ENCODE results near the gene HERC5.

Gene HERC5

DNA sequence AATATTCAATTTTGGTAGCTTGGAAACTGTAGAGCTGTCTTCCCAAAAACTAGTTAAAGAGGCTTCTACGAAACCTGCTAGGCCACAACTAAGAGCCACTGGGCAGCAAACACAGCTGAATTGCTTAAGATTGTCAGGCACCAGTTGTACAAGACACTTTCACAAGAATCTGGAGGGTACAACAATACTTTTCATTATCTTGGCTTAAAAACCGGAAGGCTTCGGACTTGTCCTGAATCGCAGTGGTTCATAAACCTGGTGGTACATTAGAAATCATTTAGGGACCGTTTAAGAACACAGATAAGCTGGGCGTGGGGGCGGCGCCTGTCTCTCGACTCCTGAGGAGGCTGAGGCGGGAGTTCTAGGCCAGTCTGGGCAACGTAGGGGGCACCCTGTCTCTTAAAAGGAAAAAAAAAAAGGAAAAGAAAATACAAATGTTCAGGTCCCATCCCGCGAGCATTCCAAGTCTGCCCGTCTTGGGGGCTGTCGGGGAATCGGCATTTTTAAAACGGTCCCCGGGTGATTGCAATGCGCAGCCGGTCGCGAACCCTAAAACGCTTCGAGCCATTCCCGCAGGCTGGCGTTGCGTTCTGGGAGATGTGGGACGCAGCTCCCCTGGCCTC is 65.9 kb downstream of the HERC5 start:
- peak; percentile 49 for DNase-seq (ENCODE audit: low read depth)

DNA sequence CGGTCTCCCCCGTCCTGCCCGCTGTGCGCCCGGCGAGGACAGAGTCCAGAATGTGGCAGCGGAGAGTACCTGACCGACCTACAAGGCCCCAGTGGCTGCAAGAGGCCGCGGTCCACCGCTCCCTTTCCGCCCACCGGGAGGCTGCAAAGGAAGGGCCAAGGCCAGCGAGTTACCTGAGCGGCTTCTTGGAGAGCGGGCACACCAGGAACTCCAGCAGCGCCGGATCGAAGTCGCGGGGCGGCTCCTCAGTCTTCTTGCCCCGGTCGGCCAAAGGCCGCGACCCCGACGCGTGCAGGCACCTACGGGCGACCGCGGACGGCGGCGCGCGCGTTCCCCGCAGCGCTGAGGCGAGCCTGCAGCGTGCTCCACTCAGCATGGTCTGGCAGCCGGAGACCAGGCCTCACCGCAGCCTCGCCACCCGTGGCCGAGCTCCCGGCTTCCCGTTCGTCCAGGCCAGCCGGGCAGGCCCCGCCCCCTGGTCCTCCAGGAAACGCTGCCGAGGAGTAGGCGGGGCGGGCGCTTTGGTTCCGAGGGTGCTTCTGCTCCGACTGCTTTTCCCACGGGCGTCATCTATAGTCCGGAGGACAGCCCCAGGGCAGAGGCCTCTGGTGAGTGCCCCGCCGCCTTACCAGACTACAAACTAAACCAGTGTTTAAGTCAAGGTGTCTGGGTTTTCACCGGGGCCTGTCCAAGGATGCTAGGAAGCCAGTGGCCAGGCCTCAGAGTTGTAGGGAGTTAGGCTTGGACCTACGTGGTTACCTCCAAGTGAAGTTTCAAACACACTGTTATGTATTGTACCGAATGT is 66.6 kb downstream of the HERC5 start, which contains the start of gene PYURF:
PYURF (minus strand) TSS at position 452 of the 805 bp plus-strand sequence; CDS start at position 376, 76 bp downstream.
- peak; percentile 92 for DNase-seq (ENCODE audit: low read depth)

DNA sequence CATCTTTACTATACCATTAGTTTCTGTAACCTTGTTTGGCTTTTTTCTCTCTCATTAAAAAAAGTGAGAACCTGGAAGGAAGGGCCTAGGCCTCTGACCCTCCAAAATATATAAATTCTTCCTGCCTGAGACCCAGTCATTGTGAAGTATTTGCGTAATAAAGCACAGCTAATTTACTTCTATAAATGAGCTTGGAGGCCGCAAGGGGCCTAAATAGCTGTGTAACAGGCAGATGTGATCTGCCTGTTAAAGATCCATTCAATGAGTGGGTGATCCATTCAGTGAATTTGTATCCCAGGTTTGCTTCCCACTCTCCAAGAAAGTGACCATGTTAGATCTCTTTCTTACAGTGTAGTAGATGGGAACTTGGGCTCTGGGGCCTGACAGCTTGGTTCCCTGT is 67.3 kb downstream of the HERC5 start:
- DNase-seq (ENCODE audit: low read depth) = peak; percentile 4

DNA sequence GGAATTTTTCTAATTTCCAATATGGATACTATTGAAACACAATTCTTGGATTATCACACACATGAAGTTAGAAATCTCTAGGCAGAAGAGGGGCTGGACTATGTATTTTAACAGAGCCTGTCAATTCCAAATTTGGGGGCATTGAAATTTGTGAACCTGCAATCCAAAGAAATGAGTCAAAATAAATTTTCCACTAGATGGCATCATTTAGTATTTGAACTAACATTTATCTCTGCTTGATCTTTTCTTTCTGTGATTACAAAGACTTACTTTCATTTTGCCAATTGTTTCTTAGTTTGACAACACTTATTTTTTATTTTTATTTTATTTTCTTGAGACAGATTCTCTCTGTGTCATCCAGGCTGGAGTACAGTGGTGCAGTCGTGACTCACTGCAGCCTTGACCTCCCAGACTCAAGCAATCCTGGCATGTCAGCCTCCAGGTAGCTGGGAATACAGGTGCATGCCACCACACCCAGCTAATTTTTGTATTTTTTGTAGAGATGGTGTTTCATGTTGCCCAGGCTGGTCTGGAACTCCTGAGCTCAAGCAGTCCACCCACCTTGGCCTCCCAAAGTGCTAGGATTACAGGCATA is 69.4 kb downstream of the HERC5 start:
- no peak for DNase-seq (ENCODE audit: low read depth)

DNA sequence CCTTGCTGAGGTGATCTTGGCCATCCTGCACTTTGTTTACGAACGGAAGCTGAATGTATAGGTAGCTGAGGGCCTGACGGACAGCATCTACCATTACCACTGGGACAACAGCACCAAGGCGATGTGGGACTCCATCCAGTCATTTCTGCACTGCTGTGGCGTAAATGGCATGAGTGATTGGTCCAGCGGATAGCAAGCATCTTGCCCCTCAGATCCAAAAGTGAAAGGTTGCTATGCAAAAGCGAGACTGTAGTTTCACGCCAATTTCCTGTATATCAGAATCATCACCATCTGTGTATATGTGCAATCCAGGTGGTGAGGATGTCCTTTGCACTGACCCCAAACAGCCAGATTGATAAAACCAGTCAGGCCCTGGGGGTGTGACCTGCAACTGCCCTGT is 70.9 kb downstream of the HERC5 start:
- DNase-seq (ENCODE audit: low read depth) = no peak

DNA sequence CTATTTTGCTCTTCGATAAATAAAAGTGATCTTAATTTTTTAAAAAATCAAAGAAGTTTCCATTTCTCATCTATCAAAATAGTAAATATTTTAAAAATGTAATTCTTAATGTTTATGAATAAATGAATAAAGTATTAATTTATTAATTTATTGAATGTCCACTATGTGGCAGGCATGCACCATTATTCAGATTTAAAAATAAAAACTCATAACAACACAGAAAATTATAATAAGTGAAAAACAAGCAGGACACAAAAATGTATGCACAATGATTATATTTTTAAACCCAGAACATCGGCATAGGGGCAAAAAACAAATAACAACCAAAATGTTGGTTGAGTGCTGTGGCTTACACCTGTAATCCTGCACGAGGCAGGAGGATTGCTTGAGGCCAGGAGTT is 71.9 kb downstream of the HERC5 start:
- no peak for DNase-seq (ENCODE audit: low read depth)

DNA sequence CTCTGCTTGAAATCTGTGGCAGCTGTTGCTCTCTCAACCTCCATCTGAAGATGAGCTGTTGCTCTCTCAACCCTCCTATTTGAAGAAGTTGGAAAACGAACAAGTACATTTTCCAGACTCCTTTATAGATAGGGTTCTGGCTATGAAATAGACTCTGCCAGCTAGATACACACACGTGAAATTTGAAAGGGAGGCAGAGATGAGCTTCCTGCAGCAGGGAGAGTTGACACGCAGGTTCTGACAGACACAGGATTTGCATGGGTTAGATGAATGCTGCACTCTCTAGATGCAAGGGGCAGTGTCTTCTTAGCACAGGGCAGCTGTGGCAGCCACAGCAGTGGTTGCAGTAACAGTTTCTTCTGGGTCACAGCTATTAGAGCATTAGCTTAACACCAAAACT is 74.6 kb downstream of the HERC5 start:
- DNase-seq (ENCODE audit: low read depth) = no peak

DNA sequence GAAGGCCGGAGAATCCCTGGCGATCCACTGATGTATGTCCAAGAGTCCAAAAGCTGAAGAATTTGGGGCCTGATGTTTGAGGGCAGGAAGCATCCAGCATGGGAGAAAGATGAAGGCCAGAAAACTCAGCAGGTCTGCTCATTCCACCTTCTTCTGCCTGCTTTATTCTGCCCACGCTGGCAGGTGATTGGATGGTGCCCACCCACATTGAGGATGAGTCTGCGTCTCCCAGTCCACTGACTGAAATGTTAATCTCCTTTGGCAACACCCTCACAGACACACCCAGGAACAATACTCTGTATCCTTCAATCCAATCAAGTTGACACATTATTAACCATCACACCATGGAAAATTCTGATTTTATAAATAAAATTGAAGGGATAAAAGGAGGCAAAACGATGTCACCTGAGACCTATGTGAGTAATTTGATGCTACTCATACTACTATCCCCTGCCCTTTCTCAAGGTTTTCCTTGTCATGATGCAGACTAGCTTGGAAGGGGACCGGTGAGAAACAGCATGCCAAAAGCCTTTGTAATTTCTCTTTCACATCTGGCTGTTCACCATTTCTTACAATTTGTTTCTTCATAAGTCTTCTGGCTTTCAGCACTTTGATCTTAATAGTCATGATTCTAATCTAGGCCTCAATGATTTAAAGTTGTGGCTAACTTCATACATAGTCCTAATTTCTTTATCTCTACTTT is 76.3 kb downstream of the HERC5 start:
- peak; percentile 28 for DNase-seq (ENCODE audit: low read depth)

DNA sequence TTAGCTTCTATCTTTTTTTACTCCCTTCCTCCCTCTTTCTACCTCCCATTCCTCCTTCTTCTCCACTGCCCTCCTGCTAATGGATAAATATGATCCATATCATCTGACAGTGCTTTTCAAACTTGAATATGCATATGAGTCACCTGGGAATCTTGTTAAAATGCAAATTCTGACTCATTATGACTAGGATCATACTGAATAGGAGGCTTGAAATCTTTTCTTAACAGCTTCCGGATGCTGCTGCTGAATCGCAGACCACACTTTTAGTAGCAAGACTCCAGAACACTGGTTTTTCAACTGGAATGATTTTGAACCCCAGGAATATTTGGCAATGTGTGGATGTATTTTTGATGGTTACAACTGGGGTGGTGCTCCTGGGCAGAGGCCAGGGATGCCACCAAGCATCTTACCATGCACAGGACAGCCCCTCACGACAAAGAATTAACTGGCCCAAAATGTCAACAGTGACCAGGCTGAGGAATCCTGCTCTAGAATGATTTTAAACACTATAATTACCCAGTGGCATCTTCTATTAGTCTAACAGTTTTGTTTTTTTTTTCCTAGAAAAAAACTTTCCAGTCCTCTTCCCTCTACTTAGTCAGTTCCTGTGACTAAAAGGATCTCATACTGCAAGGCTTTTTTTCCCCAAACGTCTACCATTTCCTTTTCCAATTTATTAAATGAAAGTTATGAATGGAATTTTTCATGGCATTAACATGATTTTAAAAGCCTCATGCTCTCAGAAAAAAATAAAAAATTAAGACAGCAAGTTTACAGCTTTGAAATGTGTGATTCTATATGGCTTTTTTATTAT is 77.2 kb downstream of the HERC5 start:
- DNase-seq (ENCODE audit: low read depth) = peak; percentile 58

DNA sequence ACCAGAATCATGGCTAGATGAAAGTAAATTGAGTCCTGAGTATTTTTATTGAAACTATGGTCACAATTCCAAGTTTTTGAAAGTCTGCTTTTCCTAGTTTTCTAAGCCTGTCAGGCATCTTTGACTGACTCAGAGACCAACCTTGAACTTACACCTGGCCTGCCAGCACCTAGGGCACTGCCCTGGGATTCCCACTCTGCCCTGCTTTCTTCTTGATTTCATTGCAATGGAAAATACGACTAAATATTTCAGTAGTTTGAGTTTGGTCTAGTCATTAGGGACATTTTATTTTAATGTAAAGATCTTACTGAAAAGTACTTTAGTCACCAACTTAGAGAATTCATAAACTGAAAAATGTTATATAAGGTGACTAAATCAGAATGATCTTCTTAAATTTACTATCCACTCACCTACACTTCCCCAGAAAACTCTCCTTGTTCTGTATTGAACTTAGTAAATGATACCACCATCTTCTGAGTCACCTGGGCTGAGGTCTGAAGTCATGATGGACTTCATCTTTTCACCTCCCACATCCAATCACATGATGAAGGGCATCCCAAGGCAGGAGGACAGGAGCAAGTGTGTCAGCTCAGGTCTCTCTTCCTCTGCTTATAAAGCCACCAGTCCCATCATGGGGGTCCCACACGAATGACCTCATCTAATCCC is 78.3 kb downstream of the HERC5 start:
- DNase-seq (ENCODE audit: low read depth) = no peak

DNA sequence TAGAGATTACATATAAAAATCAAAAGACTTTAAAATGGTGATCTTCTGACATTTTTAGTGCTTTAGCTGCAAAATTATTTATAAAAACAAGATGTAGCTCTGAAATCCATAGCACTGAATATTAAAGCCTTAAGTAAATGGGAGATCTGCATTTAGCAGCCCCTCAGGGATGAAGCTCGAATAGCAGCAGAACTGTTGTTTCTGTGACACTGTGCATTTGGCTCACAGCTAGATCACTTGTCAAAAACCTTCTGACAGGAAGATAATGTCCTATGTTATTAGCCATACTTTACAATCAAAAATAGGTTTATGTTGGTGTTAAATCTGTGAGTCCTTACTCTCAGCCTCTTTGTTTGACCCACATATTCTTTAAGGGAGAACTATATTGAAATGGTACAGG is 80.8 kb downstream of the HERC5 start:
- DNase-seq (ENCODE audit: low read depth) = no peak

DNA sequence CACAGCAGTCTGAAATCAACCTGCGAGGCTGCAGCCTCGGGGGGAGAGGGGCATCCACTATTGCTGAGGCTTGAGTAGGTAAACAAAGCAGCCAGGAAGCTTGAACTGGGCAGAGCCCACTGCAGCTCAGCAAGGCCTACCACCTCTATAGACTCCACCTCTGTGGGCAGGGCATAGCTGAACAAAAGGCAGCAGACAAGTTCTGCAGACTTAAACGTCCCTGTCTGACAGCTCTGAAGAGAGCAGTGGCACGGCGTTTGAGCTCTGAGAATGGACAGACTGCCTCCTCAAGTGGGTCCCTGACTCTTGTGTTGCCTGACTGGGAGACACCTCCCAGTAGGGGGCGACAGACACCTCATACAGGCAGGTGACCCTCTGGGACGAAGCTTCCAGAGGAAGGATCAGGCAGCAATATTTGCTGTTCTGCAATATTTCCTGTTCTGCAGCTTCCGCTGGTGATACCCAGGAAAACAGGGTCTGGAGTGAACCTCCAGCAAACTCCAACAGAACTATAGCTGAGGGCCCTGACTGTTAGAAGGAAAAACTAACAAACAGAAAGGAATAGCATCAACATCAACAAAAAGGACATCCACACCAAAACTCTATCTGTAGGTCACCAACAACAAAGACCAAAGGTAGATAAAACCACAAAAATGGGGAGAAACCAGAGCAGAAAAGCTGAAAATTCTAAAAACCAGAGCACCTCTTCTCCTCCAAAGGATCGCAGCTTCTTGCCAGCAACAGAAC is 82.6 kb downstream of the HERC5 start:
- peak; percentile 43 for DNase-seq (ENCODE audit: low read depth)

DNA sequence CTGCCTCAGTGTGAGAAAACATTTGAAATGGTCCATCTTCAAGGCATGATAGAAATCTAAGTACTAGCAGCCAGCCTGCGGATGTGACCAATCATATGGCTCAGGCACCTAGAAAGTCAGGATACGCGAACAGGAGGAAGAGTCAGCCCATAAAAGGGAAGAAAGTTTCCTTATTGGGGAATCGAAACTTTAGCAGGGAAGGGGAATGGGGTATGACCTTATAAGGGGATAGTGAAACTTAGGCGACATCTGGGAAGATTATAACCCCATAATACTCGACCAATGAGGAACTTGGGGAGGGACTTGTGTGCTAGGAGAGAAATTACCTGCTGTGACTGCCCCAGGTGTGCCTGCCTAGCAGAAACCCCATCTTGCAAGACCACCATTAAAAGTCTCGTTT is 92.9 kb downstream of the HERC5 start:
- no peak for DNase-seq (ENCODE audit: low read depth)

All from fibroblast of gingiva (primary cell).